Pancreas (tissue), 10 donors: ENCODE results near the gene PDE6A. TPM values are rescaled to one million over a fixed set of nuclear protein-coding genes. Genes with fewer than 3 reads are reported as not detected.

Source experiments
- ATAC-seq, 4 donors: fragments of 200-7000 bp; cut with Tn5 transposase; one replicate each; pipeline versions ENCODE4 v1.8.0 to v1.9.1; 2020; ENCODE audit warnings: mild to moderate bottlenecking in 4 of 4, moderate library complexity in 4 of 4
- DNase-seq, 6 donors: peaks; one replicate each; pipeline ENCODE4 v3.0.0-alpha.2; 2020
- FAIRE-seq: peaks from 2 replicates; lab custom pipeline; 2012; peaks lifted over from hg19 to GRCh38; lab: Jason Lieb, UNC
- H3K27ac ChIP-seq, 4 donors: fragments of 200-600 bp; sonication (generic); 1 replicate in 3 of 4; 2 replicates in 1 of 4; pipeline versions ENCODE4 v1.5.0 to v1.8.0; 2020
- H3K27me3 ChIP-seq, 4 donors: fragments of 200-600 bp; one replicate each; pipeline ENCODE4 v1.8.0; 2021
- H3K36me3 ChIP-seq, 3 donors: fragments of 200-600 bp; sonication (generic) in 1 of 3; one replicate each; pipeline versions ENCODE4 v1.5.0 to v1.8.0; 2020 to 2021
- H3K4me1 ChIP-seq, 3 donors: fragments of 200-600 bp; one replicate each; pipeline ENCODE4 v1.8.0; 2021
- H3K4me3 ChIP-seq, 4 donors: fragments of 200-600 bp; sonication (generic) in 2 of 4; one replicate each; pipeline versions ENCODE4 v1.5.0 to v1.8.0; 2020 to 2021
- H3K9me3 ChIP-seq, 4 donors: fragments of 200-600 bp; one replicate each; pipeline ENCODE4 v1.8.0; 2021
- WGBS, 2 donors: extraction: QIAGEN DNeasy Blood & Tissue Kit; methylation state at CpG; one replicate each; pipeline ENCODE4 v1.1.7; 2013; 5-methylcytosine and 5-hydroxymethylcytosine counted together
- intact Hi-C, 3 donors: fragments of 100-400 bp; cut with DNase I; formaldehyde crosslinking; loops; one replicate each; pipeline versions ENCODE4 v1.11.1 to v1.14.2; 2022
- polyA plus RNA-seq, 2 donors: library from polyadenylated mRNA; stranded (reverse); fragments of 200-250 nt; gene quantifications; one replicate each; pipeline ENCODE4 v1.2.3, GENCODE V29; 2013
- total RNA-seq, 6 donors: library from RNA; stranded (reverse); fragmentation: NEBNext Ultra II Directional in 4 of 6; extraction: Animal tissue kit (Norgen Biotek cat#: 25700) in 4 of 6; gene quantifications; one replicate each; pipeline versions ENCODE4 v1.2.1 to v1.2.4, GENCODE V29; 2021 to 2023
- TF ChIP-seq, protein P1 (sequence below), 4 donors: fragments of 200-600 bp; sonication (generic) in 3 of 4; IDR thresholded peaks; one replicate each; pipeline versions ENCODE4 v1.5.0 to v1.8.0; 2021; ENCODE audit warnings: antibody characterized with exemption in 4 of 4
- donor health status: healthy with polysubstance abuse.
- donor health status: DM: no; HTN: no; CAD: no; lungs with moderate emphysema.
- donor health status: DM: no; HTN: no; CAD: no.
- donor health status: control.
- donor health status: control.
- donor health status: Bipolar disorder and iron deficiency.
- donor health status: DM: yes; HTN: yes; CAD: no.
- donor health status: DM: no; HTN: no; CAD: no.
- donor health status: DM: no; HTN: no; CAD: no.
- donor health status: DM: yes; HTN: yes; CAD: no.

Gene PDE6A
- total and polyA plus RNA-seq, 8 donors = not detected

DNA sequence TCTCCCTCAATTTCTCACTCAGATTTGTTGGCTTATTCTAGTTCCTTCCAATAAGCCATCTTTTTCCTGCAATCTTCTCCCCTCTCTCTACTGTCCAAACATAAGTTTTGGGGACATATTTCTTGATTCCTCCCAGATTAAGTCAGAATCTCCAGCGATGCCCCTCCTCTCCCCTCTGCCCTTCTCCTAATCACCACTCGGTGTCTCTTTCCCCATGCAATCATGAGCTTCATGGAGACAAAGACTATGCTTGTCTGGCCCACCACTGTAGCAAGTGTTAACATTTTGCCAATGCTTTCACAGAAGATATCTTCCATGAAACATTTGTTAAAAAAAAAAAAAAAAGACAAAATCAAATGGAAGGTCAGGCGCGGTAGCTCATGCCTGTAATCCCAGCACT lies 42.4 kb downstream of the PDE6A start:
- WGBS, 2 donors = 81 to 87% methylated on average over 4 of the region's 4 CpGs
- Histone ChIP-seq H3K27me3 (no peaks in the 10 kb centered on the region), H3K36me3 (no peaks in the 10 kb centered on the region), H3K9me3 (no peaks in the 10 kb centered on the region), H3K27ac (no peak overlapping the region), H3K4me1 (no peaks in the 10 kb centered on the region), H3K4me3 (no peak overlapping the region)
- TF ChIP-seq, protein P1, sequence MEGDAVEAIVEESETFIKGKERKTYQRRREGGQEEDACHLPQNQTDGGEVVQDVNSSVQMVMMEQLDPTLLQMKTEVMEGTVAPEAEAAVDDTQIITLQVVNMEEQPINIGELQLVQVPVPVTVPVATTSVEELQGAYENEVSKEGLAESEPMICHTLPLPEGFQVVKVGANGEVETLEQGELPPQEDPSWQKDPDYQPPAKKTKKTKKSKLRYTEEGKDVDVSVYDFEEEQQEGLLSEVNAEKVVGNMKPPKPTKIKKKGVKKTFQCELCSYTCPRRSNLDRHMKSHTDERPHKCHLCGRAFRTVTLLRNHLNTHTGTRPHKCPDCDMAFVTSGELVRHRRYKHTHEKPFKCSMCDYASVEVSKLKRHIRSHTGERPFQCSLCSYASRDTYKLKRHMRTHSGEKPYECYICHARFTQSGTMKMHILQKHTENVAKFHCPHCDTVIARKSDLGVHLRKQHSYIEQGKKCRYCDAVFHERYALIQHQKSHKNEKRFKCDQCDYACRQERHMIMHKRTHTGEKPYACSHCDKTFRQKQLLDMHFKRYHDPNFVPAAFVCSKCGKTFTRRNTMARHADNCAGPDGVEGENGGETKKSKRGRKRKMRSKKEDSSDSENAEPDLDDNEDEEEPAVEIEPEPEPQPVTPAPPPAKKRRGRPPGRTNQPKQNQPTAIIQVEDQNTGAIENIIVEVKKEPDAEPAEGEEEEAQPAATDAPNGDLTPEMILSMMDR (IDR thresholded peaks at IDR 0.05) = no peak
- intact Hi-C loops = no loop called here
- no peak for DNase-seq
- FAIRE-seq = no peak
- no peak for ATAC-seq

DNA sequence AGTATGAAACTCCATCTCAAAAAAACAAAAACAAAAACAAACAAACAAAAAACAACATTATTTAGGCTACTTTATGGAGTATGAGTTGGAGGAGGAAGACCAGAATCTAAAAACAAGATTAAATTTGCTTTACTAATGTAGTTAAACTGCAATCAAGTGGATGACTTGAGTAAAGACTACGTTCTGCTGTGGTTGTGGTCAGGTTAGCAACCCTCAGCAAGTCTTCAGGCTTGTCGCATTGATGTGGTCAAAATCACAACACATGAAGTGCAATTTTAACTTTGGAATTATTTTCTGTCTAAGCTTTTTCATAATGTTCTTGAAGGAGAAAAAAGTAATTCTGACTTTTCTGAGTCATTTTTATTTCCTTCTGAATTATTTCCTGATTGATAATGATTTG lies 43.1 kb downstream of the PDE6A start:
- intact Hi-C loops = no loop called here
- Histone ChIP-seq H3K27ac (no peak overlapping the region), H3K9me3 (no peaks in the 10 kb centered on the region), H3K27me3 (no peaks in the 10 kb centered on the region), H3K36me3 (no peaks in the 10 kb centered on the region), H3K4me1 (no peaks in the 10 kb centered on the region), H3K4me3 (no peak overlapping the region)
- WGBS, 2 donors = 86 to 94% methylated on average over 2 of the region's 2 CpGs
- TF ChIP-seq, protein P1 (IDR thresholded peaks at IDR 0.05) = no peak
- no peak for FAIRE-seq
- DNase-seq = no peak
- no peak for ATAC-seq

DNA sequence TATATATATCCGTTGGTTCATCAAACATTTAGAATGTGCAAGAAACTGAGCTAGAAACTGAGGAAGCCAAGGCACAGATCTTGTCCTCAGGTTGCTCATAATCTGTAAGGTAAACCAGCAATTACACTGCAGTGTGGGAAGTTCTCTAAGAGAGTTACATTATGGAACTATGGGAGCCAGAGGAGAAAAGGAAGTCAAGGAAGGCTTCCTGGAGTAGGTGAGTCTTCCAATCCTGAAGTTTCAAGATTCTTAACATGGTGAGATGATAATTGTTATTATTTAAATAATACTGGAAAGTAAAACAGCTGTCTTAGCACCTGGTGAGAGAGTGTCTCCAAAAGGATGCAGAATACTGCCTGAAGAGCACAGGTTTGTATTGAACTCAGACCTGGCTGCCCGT lies 44.2 kb downstream of the PDE6A start:
- intact Hi-C loops = no loop called here
- no peak for ATAC-seq

DNA sequence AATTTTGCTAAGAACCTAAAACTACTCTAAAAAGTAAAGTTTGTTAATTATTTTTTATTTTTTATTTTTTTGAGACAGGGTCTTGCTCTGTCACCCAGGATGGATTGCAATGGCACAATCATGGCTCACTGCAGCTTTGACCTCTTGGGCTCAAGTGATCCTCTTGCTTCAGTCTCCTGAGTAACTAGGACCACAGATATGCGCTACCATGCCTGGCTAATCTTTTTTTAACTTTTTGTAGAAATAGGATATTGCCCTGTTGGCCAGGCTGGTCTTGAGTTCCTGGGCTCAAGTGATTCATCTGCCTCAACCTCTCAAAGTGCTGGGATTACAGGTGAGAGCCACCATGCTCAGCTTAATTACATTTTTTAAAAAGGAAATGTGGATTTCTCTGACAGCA lies 45.8 kb downstream of the PDE6A start:
- 97 to 100% methylated on average over 1 of the region's 1 CpG for WGBS, 2 donors
- FAIRE-seq (no peak), DNase-seq (no peak), ATAC-seq (no peak)
- no peaks in the 10 kb centered on the region for H3K27me3 ChIP-seq
- H3K36me3 ChIP-seq = no peaks in the 10 kb centered on the region
- no peak overlapping the region for H3K27ac ChIP-seq
- TF ChIP-seq, protein P1 (IDR thresholded peaks at IDR 0.05) = no peak
- no peaks in the 10 kb centered on the region for H3K4me1 ChIP-seq
- H3K4me3 ChIP-seq = no peak overlapping the region
- no peaks in the 10 kb centered on the region for H3K9me3 ChIP-seq
- intact Hi-C loops = no loop called here

More for the DNA sequence above, 44.2 kb downstream of the PDE6A start:
- 46 to 68% methylated on average over 2 of the region's 2 CpGs for WGBS, 2 donors
- Histone ChIP-seq H3K36me3 (no peaks in the 10 kb centered on the region), H3K4me3 (no peak overlapping the region), H3K4me1 (no peaks in the 10 kb centered on the region), H3K27ac (no peak overlapping the region), H3K27me3 (no peaks in the 10 kb centered on the region), H3K9me3 (no peaks in the 10 kb centered on the region)
- DNase-seq = no peak
- TF ChIP-seq, protein P1 (IDR thresholded peaks at IDR 0.05) = no peak
- FAIRE-seq = no peak

DNA sequence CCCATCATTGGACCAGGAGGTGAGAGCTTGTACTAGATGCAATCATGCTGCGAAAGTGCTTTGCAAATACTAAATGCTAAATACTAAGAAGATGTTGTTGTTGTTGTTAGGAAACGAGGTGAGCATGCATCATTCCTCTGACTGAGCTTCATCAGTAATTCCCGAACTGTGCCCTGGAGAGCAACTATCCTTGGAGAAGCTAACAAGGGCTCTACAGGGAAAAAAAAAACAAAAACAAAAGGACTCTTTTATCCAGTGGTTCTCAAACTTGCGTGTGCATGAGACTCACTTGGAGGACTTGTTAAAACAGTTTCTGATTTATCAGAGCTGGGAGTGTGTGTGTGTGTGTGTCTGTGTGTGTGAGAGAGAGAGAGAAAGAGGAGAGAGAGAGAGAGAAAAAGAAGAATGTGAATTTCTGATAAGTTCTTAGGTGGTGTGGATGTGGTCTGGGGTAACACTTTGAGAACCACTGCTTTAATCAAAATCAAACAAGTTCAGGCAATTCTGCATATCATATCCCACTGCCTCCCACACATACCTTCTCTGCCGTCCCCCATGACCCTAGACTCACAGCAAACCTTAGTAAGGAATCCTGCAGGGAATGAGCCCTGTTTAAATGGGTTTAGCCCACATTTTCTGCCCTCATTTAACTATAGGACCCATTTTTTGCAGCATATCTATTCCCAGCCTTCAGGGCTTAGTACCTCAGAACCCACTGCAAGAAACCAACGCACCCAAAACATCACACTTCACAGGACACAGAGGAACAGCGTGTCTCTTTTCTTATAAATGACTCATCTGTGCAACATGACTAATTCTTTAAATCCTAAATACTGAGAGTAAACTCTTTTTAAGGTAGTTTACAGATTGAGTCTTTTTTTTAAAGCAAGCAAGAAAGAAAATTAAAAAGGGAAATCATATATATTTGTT lies 48.9 kb downstream of the PDE6A start:
- no peak overlapping the region for H3K27ac ChIP-seq
- WGBS, 2 donors = 63 to 81% methylated on average over 7 of the region's 7 CpGs
- DNase-seq = no peak
- TF ChIP-seq, protein P1 (IDR thresholded peaks at IDR 0.05) = no peak
- no peaks in the 10 kb centered on the region for H3K4me1 ChIP-seq
- intact Hi-C loops = no loop called here
- H3K4me3 ChIP-seq = no peak overlapping the region
- no peaks in the 10 kb centered on the region for H3K36me3 ChIP-seq
- H3K9me3 ChIP-seq = no peaks in the 10 kb centered on the region
- ATAC-seq = no peak
- H3K27me3 ChIP-seq = no peaks in the 10 kb centered on the region
- no peak for FAIRE-seq
